Measurements from ENCODE around the gene CORO2B. TPM values are rescaled to one million over a fixed set of nuclear protein-coding genes. Genes with fewer than 3 reads are reported as not detected.

Gene CORO2B
- total and polyA plus RNA-seq, 8 donors: 3.0 to 27.7 (median 21.0) TPM

DNA sequence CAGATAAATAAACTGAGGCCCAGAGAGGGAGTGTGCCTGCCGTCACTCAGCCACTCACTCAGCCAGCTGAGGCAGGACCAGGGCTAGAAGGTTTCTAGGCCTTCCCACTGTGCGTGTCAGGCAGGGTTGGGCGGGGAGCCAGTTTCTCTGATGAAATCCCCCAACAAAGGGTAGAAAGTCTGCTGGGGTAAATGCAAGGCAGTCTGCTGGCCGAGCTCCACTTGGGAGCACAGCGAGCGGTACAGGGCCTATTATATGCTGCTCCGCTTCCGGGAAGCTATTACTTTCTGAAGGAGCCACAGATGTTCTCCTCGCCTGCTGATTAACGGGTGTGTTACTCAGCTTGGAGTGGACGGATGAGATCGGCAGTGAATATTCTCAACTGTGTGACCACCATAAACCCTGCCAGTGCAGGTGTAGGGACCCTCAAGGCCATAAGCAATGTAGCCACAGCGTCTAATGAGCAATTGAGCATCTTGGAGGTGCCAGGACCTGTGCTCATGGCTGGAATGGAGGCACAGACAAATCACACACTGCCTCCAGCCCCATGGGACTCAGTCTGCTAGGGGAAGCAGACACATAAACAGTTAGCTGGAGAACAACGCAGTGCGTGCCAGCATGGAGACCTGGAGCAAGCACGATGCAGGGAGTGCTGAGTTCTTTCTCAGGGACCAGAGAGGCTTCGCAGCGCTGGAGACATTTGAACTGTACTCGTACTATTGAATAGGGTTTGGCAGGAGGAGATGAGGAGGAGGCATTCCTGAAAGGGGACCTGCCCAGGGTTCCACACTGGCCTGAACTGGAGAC lies 42.1 kb downstream of the CORO2B start:
- DNase-seq (peak in 2 of 4 donors; percentile 81 to 94), ATAC-seq (peak; percentile 66)
- TF ChIP-seq, protein P1, sequence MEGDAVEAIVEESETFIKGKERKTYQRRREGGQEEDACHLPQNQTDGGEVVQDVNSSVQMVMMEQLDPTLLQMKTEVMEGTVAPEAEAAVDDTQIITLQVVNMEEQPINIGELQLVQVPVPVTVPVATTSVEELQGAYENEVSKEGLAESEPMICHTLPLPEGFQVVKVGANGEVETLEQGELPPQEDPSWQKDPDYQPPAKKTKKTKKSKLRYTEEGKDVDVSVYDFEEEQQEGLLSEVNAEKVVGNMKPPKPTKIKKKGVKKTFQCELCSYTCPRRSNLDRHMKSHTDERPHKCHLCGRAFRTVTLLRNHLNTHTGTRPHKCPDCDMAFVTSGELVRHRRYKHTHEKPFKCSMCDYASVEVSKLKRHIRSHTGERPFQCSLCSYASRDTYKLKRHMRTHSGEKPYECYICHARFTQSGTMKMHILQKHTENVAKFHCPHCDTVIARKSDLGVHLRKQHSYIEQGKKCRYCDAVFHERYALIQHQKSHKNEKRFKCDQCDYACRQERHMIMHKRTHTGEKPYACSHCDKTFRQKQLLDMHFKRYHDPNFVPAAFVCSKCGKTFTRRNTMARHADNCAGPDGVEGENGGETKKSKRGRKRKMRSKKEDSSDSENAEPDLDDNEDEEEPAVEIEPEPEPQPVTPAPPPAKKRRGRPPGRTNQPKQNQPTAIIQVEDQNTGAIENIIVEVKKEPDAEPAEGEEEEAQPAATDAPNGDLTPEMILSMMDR (IDR thresholded peaks at IDR 0.05): no peak
- H3K4me1 ChIP-seq: peaks cover 4 to 17% of the 10 kb centered on the region in 2 donors
- no peaks in the 10 kb centered on the region for H3K27me3 ChIP-seq
- no peaks in the 10 kb centered on the region for H3K36me3 ChIP-seq
- H3K4me3 ChIP-seq: no peak overlapping the region
- H3K9me3 ChIP-seq: no peaks in the 10 kb centered on the region
- peak overlapping the region; percentile 15 to 16 for H3K27ac ChIP-seq
- intact Hi-C loops (cut with DNase I): no loop called here

DNA sequence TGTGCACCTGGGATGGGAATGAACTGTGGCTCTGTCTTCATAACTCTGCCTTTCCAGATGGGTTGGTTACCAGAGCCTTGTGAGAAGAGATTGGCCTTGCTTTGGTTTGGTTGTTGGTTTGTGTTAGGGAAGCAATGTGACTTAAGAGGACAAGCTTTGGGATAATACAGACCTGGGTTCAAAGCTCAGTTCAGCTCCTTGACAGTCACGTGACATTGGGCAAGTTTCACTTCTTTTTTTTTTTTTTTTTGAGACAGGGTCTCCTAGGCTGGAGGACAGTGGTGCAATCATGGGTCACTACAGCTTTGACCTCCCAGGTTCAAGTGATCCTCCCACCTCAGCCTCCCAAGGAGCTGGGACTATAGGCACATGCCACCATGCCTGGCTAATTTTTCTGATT lies 42.7 kb downstream of the CORO2B start:
- no peak overlapping the region for H3K27ac ChIP-seq
- no peak overlapping the region for H3K4me3 ChIP-seq
- TF ChIP-seq, protein P1 (IDR thresholded peaks at IDR 0.05): no peak
- H3K36me3 ChIP-seq: no peaks in the 10 kb centered on the region
- DNase-seq (no peak), ATAC-seq (no peak)
- peaks cover 4 to 17% of the 10 kb centered on the region in 2 donors for H3K4me1 ChIP-seq
- intact Hi-C loops (cut with DNase I): no loop called here
- H3K27me3 ChIP-seq: no peaks in the 10 kb centered on the region
- no peaks in the 10 kb centered on the region for H3K9me3 ChIP-seq

DNA sequence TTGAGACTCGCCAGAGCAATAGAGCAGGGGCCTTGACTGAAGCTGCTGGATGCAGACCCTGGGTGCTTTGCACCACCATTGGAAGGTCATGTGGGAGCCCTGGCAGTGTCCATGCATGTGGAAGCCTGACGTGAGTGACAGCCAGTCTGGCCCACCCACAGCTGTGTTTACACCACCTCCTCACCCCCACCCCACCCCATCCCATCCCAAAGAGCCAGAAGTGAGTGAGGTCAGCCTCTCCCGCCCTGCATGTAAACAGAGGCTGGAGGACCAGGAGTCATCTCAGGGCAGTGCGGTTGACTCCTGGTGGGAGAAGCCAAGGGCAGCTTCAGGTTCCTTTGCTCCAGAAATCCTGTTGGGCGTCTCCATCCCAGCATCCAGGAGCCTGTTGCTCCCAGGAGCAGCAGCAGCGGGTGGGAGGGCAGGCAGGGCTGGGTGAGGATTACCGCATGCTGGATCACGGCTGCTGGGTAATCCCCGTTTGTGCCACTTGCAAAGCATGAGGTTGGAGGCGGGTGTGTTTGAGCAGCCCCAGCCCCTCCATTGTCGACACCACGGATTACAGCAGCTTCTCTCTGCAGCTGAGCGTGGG lies 44.6 kb downstream of the CORO2B start:
- Histone ChIP-seq H3K27me3 (no peaks in the 10 kb centered on the region), H3K9me3 (no peaks in the 10 kb centered on the region), H3K36me3 (no peaks in the 10 kb centered on the region), H3K4me3 (no peak overlapping the region), H3K4me1 (peaks cover 2 to 13% of the 10 kb centered on the region in 2 donors), H3K27ac (no peak overlapping the region)
- intact Hi-C loops (cut with DNase I): no loop called here
- no peak for DNase-seq
- no peak for ATAC-seq
- TF ChIP-seq, protein P1 (IDR thresholded peaks at IDR 0.05): no peak

DNA sequence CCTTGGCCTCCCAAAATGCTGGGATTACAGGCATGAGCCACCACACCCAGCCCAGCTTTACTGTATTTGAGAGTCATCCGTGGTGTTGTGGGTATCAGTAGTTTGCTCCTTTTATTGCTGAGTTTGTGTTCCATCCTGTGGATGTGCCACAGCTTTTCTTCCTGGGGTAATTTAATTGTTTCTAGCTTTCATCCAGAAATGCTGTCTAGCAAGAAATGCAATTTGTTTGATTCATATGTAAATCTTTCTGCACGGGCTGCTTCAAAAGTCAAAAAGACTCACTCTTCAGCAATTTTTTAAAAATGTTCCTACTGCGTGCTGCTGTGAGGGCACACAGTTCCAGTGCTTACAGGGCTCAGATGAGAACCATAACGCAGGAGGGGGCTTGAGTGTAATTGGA lies 47.1 kb downstream of the CORO2B start:
- TF ChIP-seq, protein P1 (IDR thresholded peaks at IDR 0.05): no peak
- Histone ChIP-seq H3K4me3 (no peak overlapping the region), H3K27ac (no peak overlapping the region), H3K27me3 (no peaks in the 10 kb centered on the region), H3K4me1 (peaks cover 0 to 6% of the 10 kb centered on the region in 2 donors), H3K36me3 (no peaks in the 10 kb centered on the region), H3K9me3 (no peaks in the 10 kb centered on the region)
- intact Hi-C loops (cut with DNase I): no loop called here
- ATAC-seq (no peak), DNase-seq (no peak)

DNA sequence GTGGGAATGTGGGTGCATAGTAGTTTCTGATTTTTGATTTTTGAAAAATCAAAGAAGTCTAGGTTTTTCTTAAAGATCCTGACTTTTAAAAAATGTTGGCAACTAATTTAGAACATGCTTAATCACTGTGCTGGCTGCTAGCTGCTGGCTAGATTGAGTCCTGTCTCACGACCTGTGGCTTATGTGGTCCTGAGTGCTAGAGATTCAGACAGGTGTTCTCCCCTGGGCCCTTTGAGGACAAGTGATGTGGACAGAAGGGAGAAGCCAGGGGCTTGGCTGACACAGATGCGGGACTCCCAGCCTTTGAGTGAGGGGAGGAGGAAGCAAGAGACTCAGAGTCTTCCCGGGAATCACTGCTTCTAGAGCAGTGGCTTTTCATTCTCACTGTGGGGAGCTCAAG lies 47.5 kb downstream of the CORO2B start:
- H3K27me3 ChIP-seq: no peaks in the 10 kb centered on the region
- no peaks in the 10 kb centered on the region for H3K36me3 ChIP-seq
- H3K27ac ChIP-seq: no peak overlapping the region
- DNase-seq (no peak), ATAC-seq (no peak)
- no peaks in the 10 kb centered on the region for H3K9me3 ChIP-seq
- peaks cover 0 to 2% of the 10 kb centered on the region in 2 donors for H3K4me1 ChIP-seq
- intact Hi-C loops (cut with DNase I): no loop called here
- no peak overlapping the region for H3K4me3 ChIP-seq
- TF ChIP-seq, protein P1 (IDR thresholded peaks at IDR 0.05): no peak
